Measurements from ENCODE around the gene CSF2.

- TF ChIP-seq POLR2AphosphoS5 (IDR thresholded peaks at IDR 0.05; ENCODE audit: insufficient read depth in 1 of 2, low read depth in 1 of 2): no peak
- TF ChIP-seq CTCF (IDR thresholded peaks at IDR 0.05): no peak
Observed at GRCh38 chr5:132105688-132106087, 32.1 kb downstream of the CSF2 start.
